ENCODE measurements around the gene SLC38A3.

Gene SLC38A3

GRCh38 chr3:50160561-50160983, 44.5 kb upstream of the SLC38A3 start:
- no peak overlapping the region for H3K4me3 ChIP-seq (ENCODE audit: low read length)
- TF ChIP-seq CTCF (conservative IDR thresholded peaks at IDR 0.05; ENCODE audit: low read length) = no peak
- DNase-seq (ENCODE audit: low read depth) = no peak

DNA sequence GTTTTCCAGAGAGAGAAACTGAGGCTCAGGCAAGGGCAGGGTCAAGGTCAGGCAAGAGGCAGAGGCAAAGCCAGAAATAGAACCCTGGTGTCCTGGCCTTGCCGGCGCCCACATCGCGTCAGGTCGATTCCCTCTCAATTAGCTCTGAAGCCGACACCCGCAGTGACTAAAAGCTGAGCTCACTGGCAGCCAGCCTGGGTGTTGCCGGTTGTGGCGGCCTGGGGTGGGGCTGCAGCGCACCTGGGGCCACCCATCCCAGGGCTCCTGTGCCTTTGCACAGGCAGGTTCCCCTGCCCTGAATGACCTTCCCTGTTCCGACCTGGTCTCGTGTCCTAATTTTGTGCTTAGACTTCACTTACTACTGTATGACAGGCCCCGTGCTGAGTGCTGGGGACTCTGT, 43.8 kb upstream of the SLC38A3 start:
- no peak overlapping the region for H3K4me3 ChIP-seq (ENCODE audit: low read length)
- no peak for DNase-seq (ENCODE audit: low read depth)
- TF ChIP-seq CTCF (conservative IDR thresholded peaks at IDR 0.05; ENCODE audit: low read length) = no peak

DNA sequence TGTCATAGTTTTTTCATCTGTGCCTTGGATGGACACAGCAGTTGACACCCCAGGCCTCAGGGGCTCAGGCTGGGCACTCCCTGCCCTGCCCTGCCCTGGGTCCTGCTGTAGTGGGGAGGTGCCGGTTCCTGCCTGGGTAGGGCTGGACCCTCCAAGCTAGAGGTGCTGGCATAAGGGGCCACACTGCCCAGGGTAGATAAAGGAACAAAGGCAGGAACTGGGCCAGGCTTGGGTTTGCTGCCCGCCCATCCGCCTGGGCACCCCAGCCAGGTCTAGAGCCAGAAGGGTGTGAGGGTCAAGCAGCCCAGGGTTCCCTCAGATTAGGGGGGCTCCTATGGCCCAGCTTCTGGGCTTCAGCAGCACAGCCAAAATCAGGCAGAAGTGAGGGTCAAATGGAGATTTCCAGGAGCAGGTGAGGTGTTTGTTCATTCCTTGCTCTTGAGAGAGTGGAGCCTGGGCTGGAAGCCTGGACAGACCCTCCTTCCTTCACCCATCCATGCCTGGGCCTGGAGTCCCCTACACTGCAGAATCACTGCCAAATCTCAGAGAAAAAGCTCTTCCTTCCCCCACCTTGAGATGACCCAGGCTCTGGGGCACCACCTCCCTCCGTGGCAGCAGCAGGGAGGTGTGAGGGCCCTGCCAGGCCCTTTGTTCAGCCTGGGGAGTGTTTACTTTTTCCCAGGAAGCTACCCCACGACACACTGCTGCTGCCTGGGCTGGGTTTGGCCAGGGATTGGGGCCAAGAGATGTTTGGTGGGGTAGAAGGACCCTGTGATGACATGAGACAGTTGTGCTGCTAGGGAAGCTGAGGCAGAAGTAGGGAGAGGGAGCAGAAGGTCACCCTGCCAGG, 42.8 kb upstream of the SLC38A3 start:
- no peak for TF ChIP-seq CTCF (conservative IDR thresholded peaks at IDR 0.05; ENCODE audit: low read length)
- no peak overlapping the region for H3K4me3 ChIP-seq (ENCODE audit: low read length)
- DNase-seq (ENCODE audit: low read depth) = no peak

DNA sequence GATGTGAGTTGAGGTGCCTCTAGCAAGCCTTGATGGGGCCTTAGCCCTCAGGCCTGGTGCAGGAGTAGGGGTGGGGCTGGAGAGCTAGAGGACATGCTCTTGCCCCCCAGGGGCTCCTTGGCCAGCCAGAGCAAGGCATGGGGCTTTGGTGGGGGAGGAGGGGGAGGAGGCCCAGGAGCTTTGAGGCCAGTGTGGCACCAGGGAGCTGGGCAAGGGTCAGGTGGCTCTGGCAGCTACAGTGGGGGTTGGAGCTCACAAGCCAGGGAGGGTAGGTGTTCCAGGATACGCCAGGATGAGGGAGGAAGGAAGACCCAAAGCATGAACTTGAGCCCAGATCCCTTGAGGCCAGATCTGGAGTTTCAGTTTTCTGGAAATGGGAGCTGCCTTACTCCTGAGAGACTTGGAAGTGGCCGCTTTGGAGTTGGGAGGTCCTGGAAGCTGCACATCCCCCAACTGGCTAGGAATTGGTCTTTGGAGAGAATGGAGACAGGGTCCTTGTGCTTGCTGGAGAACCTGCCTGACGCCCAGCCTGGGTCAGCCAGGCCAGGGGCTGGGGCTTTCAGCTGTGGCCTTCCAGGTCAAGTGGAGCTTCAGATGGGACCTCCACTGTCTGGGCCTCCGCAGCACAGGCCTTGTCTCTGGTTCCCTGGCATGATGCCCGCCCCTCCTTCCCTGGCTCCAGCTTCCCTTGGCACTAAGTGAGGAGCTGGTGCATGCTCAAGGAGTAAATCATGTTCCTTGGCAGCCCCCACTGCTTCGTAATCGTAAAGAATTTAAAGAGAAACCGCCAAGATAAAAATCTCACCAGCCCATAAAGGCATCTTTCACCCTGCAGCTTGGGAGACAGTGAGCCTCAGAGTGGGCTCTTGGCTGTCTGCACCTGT, 41.3 kb upstream of the SLC38A3 start:
- no peak overlapping the region for H3K4me3 ChIP-seq (ENCODE audit: low read length)
- TF ChIP-seq CTCF (conservative IDR thresholded peaks at IDR 0.05; ENCODE audit: low read length) = no peak
- peak; percentile 97 for DNase-seq (ENCODE audit: low read depth)

- DNase-seq (ENCODE audit: low read depth) = no peak
- no peak overlapping the region for H3K4me3 ChIP-seq (ENCODE audit: low read length)
- TF ChIP-seq CTCF (conservative IDR thresholded peaks at IDR 0.05; ENCODE audit: low read length) = no peak
Measured at GRCh38 chr3:50164481-50164880, 40.6 kb upstream of the SLC38A3 start.

GRCh38 chr3:50164984-50165909, 39.8 kb upstream of the SLC38A3 start:
- DNase-seq (ENCODE audit: low read depth) = peak; percentile 89
- 0 out of 2 replicates have a peak, but pooled peaks have one; percentile 9 for TF ChIP-seq CTCF (conservative IDR thresholded peaks at IDR 0.05; ENCODE audit: low read length)
- no peak overlapping the region; the same call in 1 of the 2 replicates for H3K4me3 ChIP-seq (ENCODE audit: low read length)

Measured in AG10803 (cell line).